CD4-positive, alpha-beta T cell treated with Interleukin-15 for 4 hours (primary cell): ENCODE results near the gene HSD11B1L.

Source experiments
- DNase-seq: peaks from one replicate; pipeline ENCODE4 v3.0.0-alpha.2; 2020; ENCODE audit warnings: low spot score

HSD11B1L gene

GRCh38 chr19:5666921-5667610 lies 13.8 kb upstream of the HSD11B1L start:
- DNase-seq = no peak

GRCh38 chr19:5667751-5668271 lies 13.0 kb upstream of the HSD11B1L start:
- DNase-seq = no peak

DNA sequence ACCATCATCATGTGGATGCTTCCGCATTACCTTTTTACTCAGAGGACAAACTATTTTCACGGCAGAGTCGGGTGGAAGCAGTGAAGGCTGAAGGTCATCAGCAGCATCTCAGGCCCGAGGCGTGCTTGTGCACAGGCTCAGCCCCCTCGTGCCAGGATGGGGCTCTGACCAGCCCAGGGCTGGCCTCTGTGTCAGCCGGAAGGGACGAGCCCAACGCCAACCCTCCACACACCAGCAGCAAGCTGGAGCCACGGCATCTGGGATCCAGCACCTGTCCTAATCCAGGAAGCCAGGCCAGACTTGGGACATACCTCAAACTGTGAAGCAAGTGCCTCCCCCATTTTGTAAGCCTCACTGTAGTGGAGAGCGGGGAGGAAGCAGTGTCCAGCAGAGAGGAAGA lies 11.6 kb upstream of the HSD11B1L start:
- no peak for DNase-seq

DNA sequence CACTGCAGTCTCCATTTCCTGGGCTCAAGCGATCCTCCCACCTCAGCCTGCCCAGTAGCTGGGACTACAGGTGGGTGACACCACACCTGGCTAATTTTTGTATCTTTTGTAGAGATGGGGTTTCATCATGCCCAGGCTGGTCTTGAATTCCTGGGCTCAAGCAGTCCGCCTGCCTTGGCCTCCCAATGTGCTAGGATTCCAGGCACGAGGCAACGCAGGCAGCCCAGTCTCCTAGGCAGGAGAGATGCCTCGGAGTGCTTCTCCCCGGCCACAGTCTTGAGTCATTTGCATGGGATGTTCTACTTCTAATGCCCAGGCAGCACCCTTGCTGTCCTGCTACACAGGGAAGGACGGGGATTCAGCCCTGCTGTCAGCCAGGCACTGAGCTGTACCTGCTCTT lies 9.2 kb upstream of the HSD11B1L start:
- no peak for DNase-seq

- no peak for DNase-seq
Measured at GRCh38 chr19:5672708-5673459, 7.9 kb upstream of the HSD11B1L start.

DNA sequence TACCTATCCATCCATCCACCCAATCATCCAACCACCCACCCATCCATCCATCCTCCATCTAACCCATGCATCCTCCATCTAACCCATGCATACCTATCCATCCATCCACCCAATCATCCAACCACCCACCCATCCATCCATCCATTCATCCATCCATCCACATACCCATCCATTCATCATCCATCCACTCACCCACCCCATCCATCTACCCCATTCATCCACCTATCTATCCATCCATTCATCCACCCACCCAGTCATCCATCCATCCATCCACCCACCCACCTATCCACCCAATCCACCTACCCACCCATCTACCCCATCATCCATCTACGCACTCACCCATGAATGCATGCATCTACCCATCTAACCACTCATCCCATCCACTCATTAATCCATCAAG lies 7.1 kb upstream of the HSD11B1L start:
- no peak for DNase-seq

GRCh38 chr19:5674714-5675113 lies 6.1 kb upstream of the HSD11B1L start:
- DNase-seq = no peak

- no peak for DNase-seq
Measured at GRCh38 chr19:5676105-5676771, 4.6 kb upstream of the HSD11B1L start.

- DNase-seq = no peak
Measured at GRCh38 chr19:5676772-5677105, 4.1 kb upstream of the HSD11B1L start.

- no peak for DNase-seq
Measured at GRCh38 chr19:5677136-5677535, 3.7 kb upstream of the HSD11B1L start.

DNA sequence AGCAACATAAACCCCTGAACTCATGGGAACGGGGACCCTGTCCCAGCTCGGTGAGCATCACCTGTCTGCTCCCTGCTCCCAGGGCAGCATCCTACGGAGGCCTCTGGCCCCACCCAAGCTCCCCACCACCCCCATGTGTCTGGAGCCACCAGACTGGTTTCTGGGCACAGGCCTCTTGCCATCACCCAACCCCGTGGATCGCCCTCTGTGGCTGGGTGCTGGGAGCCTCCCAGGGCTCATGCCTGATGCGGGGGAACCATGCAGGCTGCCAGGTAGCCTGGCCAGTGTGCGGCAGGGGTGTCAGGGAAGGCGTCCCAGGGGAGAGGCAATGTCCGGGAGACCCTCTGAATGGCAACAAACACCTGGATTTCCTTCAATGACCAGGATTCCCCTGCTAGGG lies 3.2 kb upstream of the HSD11B1L start:
- no peak for DNase-seq

DNA sequence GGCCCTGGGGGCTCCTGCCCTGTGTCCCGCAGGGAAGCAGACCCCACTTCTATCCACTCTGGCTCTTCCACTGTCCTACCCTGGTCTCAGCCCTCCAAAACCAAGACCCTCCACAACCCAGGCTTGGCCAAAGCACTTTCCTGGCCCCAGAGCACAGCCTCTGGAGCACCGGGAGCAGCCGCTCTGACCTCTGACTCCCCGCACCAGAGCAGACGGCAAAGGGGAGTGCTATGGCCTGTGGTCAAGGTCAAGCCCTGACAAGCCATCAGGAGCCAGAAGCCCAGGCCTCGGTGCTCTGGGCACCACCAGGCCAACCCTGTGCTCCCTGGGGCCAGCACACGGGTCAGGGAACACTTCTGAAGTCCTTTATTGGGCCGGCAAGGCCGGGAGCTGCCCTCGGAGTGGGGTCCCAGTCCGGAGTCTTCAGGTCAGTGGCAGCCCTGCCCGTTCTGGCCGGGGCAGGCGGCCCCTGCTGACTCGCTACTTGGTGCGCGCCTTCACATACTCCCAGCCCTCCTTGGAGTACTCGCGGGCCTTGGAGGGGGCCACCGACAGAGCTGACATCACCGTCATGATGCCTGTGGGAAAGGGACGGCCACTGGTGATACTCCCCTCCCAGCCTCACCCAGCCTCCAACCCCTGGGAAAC lies 2.6 kb upstream of the HSD11B1L start:
- DNase-seq = no peak

- DNase-seq = no peak
Measured at GRCh38 chr19:5679289-5680083, 1.3 kb upstream of the HSD11B1L start.

DNA sequence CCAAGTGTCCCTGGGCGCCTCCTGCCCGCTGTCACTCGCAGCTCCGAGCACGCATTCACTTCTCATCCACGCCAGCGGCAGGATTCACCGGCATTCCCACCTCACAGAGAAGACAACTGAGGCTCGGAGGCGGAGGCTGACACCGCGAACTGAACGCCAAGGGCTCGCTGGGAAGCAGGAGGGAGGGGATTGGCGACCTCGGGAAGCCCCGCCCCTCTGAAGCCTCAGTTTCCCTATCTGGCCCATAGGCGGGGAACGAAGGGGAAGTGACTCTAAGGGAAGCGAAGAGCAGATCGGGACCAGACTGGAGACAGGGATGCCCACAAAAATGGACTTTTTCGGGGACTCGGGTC lies 767 bp upstream of the HSD11B1L start:
- DNase-seq = no peak

DNA sequence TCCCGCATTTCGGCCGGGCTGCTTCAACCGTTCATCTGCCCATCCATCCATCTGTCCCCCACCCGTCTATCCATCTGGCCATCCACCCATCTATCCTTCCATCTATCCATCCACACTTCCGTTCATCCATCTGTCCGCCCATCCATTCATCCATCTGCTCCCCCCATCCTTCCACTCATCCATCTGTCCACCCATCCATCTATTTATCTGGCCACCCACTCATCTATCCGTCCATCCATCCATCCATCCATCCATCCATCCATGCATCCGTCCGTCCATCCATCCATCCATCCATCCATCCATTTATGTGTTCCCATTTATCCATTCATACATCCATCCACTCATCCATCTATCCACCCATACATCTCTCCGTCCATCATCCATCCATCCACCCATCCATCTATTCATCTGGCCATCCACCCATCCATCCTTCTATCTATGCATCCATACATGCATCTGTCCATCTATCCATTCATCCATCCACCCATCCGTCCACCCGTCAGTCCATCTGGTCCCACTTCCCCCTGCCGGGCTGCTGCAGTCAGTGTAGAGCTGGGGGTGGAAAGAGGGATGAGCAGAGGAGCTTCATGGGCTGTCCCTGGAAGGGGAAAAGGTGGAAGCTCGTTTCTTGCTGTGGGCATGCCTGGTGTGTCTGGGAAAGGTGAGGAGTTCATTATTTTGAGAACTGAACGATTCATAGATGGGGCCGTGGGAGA lies 722 bp downstream of the HSD11B1L start:
- DNase-seq = no peak

DNA sequence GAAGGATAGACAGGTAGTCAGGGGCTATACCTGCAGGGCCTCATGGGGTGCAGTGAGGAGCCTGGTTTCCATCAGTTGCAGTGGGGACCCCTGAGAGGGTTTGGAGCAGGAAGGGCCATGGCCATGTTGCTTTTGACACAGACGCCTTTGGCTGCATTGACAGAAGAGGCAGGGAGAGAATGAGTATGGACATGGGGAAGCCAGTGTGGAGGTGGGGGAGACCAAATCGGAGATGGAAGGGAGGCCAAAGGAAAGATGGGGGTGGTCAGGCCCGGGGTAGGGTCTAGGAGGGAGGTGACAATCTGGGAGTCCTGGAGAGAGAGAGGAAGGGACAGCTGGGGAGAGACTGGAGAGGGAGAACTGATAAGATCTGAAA lies 1.3 kb downstream of the HSD11B1L start:
- no peak for DNase-seq

GRCh38 chr19:5683177-5683886 lies 2.5 kb downstream of the HSD11B1L start:
- DNase-seq = no peak

DNA sequence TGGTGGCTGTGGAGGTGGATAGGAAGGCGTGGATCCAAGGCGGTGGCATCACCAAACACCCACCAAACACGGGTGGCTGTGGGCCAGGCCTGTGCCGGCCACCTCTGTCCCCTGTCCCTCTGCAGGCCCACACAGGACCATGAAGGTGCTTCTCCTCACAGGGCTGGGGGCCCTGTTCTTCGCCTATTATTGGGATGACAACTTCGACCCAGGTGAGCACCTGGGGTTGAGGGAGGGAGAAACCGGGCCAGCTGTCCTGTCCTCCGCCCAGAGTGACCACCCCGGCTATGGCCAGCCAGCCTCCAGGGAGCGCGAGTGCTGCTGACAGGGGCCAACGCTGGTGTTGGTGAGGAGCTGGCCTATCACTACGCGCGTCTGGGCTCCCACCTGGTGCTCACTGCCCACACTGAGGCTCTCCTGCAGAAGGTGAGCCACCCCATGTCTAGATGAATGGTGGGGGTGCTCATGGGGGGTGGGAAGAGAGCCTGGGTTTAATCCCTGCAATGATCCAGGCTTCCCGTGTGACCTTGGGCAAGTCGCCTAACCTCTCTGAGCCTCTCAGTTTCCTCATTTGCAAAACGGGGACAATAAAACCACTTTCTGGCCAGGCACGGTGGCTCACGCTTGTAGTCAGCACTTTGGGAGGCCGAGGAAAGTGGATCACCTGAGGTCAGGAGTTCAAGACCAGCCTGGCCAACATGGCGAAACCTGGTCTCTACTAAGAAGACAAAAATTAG lies 4.0 kb downstream of the HSD11B1L start:
- DNase-seq = no peak

- no peak for DNase-seq
Measured at GRCh38 chr19:5686326-5686646, 5.5 kb downstream of the HSD11B1L start.
